ENCODE data around the gene RBM7. TPM values are rescaled to one million over a fixed set of nuclear protein-coding genes. Genes with fewer than 3 reads are reported as not detected.

Gene RBM7
- total and polyA plus RNA-seq, 2 donors (not counting 3 experiments of a cell fraction or from before 2014, with no cell fraction given) = 16.4 to 38.4 TPM

GRCh38 chr11:114440971-114441763 is 40.7 kb downstream of the RBM7 start:
- Histone ChIP-seq H3K4me3 (replicated peaks in 1 of 3; ENCODE audit: insufficient read depth in 1 of 3, low read depth in 1 of 3, low read length in 3 of 3) (peak overlapping the region in 1 of 3 experiments; percentile 83), H3K79me2 (ENCODE audit: control insufficient read depth, insufficient read depth, low read length) (peaks cover 64% of the 10 kb centered on the region), H3K9me3 (replicated peaks; ENCODE audit: control insufficient read depth, insufficient read depth, low read length) (no peaks in the 10 kb centered on the region), H3K27ac (ENCODE audit: insufficient read depth, low read depth, low read length) (no peak overlapping the region), H2AFZ (ENCODE audit: low read depth, low read length) (no peak overlapping the region), H4K20me1 (replicated peaks; ENCODE audit: control insufficient read depth, extremely low read depth, insufficient read depth, low read length) (no peaks in the 10 kb centered on the region), H3K36me3 (ENCODE audit: control insufficient read depth in 2 of 2, extremely low read depth in 1 of 2, insufficient read depth in 2 of 2, low read length in 2 of 2) (peaks cover 0 to 12% of the 10 kb centered on the region in 2 experiments), H3K4me2 (ENCODE audit: insufficient read depth, low read length) (peak overlapping the region; percentile 94), H3K9ac (replicated peaks; ENCODE audit: extremely low read depth, insufficient read depth, low read length) (peak overlapping the region; percentile 54), H3K4me1 (ENCODE audit: control insufficient read depth, extremely low read depth, insufficient read depth, low read length) (peaks cover 23% of the 10 kb centered on the region), H3K27me3 (ENCODE audit: control insufficient read depth in 2 of 2, insufficient read depth in 2 of 2, low read length in 2 of 2) (no peaks in the 10 kb centered on the region), H3K9me1 (replicated peaks; ENCODE audit: control insufficient read depth, extremely low read depth, insufficient read depth, low read length) (no peaks in the 10 kb centered on the region)
- no peak for TF ChIP-seq CTCF (IDR thresholded peaks at IDR 0.05; ENCODE audit: extremely low read depth in 1 of 2, insufficient read depth in 1 of 2, low read depth in 1 of 2, low read length in 2 of 2)
- TF ChIP-seq MYC (IDR thresholded peaks at IDR 0.05; ENCODE audit: low read depth, low read length) = no peak
- no peak for TF ChIP-seq EZH2 (IDR thresholded peaks at IDR 0.05; ENCODE audit: borderline replicate concordance, low read depth, low read length, severe bottlenecking)
- TF ChIP-seq GATA2 (IDR thresholded peaks at IDR 0.05; ENCODE audit: insufficient read depth, insufficient read length, low read depth, low read length) = no peak
- TF ChIP-seq JUN (IDR thresholded peaks at IDR 0.05; ENCODE audit: borderline replicate concordance, insufficient read depth, insufficient read length, low read depth) = no peak
- TF ChIP-seq, protein P1, sequence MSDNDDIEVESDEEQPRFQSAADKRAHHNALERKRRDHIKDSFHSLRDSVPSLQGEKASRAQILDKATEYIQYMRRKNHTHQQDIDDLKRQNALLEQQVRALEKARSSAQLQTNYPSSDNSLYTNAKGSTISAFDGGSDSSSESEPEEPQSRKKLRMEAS (IDR thresholded peaks at IDR 0.05; ENCODE audit: insufficient read depth, insufficient read length) = no peak
- no peak for TF ChIP-seq POLR2A (IDR thresholded peaks at IDR 0.05; ENCODE audit: low read depth, low read length)
- TF ChIP-seq POLR2AphosphoS5 (IDR thresholded peaks at IDR 0.05; ENCODE audit: insufficient read depth, low read depth, low read length) = no peak
- no peak for TF ChIP-seq FOS (IDR thresholded peaks at IDR 0.05; ENCODE audit: borderline replicate concordance, insufficient read depth, low read length)
- peak; percentile 12 for FAIRE-seq
- peak; percentile 26 for DNase-seq (ENCODE audit: low read depth, low spot score)
- dilution Hi-C loops (cut with MboI; ENCODE audit: extremely low pct_ligation_motif_present, low sequenced_read_pairs) (no loop called here), intact Hi-C loops (cut with micrococcal nuclease) (loop anchor here (1.0 kb wide), 1 partner anchor 93 kb away; no protein-coding TSS in a partner anchor)
- ChIA-PET POLR2A (no interaction called here), CTCF (interaction anchor here (0.9 to 1.2 kb wide), 3 partner anchors 9 to 146 kb away, joined by 3 to 4 read pairs (median 3); no protein-coding TSS in a partner anchor)
- BruUV-seq (replicated peaks) = no TSS peak
